HG03108 (cell line): ENCODE results near the gene ZNF385D.
"Not testable (repeated sequence)": the region's sequence is repeated elsewhere in the genome, so short reads cannot be mapped to it uniquely, and the experiment has no call there.

Experiments
- ATAC-seq: cut with Tn5 transposase; IDR thresholded peaks from one replicate; pipeline ENCODE4 v1.9.1; 2021; ENCODE audit warnings: moderate library complexity; ENCODE audit not compliant: unreplicated experiment

ZNF385D gene

DNA sequence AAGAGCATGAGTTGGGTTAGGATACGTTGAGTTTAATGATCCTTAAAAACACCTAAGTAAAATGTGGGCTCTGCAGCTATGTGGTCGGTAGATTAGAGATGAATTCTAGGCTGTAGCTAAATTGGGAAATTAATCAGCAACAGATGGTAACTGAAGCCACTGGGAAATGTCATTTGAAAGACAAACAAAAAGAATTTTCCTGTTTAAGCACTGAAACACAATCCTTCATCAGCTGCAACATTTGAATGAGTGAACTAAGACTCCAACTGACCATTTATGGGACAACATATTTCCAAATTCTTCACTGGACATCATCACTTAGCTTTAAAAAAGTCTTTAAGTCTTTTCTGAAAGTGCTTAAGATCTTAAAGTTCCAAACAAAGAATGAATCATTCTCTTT lies 226.9 kb downstream of the ZNF385D start:
- no peak for ATAC-seq

DNA sequence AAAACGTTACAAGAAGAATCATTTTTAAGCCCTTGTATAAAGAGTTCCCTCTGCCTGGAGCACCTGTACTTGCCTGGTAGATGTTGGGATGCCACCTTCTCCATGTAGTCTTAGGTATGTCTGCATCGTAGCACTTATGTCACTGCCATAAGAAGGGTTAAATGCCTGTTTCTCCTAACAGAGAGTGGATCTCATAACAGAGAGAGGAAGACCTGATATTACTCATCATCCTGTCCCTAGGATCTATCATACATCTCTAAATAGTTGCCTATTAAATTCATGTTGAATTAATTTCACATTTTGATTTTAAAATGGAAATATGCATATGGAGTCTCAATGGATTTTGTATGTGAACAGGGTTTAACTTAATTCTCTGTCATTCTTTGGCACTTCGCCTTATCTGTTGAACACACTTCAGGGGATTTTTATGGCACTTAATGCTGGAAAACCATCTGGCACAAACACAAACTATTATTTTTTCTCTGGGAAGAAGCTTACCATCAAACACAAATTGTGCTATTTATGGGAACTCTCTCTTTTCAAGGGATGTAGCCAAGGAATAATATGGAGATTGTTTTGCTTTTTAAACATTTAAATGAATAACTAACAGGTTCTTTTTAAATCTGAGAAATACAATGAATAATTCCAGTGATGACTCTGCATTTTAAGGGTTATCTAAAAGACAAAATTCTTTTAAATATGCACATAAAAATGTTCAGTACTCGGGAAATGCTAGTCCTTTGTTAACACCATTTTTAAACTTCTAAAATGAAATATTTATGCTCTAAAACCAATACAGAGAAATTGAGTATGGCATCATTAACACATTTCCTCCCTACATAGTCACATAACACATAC lies 230.7 kb downstream of the ZNF385D start:
- no peak for ATAC-seq

DNA sequence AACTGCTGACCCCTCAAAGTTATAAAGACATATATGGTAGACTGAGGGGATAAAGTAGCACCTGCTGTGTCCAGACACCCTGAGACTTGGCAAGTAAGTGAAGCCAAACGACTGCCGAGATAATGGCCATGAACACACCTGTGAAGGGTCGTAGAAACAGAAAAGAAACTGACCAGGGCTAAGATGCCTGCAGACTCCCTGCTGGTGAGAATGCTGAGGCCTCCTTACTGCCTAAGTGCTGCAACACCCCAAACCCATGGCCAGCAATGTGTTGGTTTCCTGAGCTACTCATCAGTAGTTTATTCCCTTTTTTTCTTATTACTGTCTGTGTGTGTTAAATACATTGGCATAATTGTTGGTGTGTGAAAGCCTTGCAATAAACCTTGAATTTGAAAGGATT lies 233.8 kb downstream of the ZNF385D start:
- ATAC-seq, result no peak

DNA sequence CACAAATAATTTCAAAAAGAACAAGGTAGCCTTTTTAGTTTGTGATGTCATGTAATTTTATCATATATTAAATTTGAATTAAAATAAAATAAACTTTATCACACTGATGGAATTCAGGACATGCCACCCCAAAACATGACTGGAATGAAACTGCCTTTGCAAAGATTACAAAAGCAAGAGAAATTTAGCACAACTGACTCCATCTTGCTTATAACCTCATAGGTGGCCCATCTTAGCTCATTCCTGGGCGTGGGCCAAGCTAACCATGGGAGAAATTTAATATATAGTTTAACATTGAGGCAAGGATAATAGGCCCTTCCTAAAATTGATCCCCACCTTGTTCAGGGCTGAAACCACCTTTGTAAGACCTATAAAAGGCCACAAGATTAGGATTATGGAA lies 235.6 kb downstream of the ZNF385D start:
- no peak for ATAC-seq

DNA sequence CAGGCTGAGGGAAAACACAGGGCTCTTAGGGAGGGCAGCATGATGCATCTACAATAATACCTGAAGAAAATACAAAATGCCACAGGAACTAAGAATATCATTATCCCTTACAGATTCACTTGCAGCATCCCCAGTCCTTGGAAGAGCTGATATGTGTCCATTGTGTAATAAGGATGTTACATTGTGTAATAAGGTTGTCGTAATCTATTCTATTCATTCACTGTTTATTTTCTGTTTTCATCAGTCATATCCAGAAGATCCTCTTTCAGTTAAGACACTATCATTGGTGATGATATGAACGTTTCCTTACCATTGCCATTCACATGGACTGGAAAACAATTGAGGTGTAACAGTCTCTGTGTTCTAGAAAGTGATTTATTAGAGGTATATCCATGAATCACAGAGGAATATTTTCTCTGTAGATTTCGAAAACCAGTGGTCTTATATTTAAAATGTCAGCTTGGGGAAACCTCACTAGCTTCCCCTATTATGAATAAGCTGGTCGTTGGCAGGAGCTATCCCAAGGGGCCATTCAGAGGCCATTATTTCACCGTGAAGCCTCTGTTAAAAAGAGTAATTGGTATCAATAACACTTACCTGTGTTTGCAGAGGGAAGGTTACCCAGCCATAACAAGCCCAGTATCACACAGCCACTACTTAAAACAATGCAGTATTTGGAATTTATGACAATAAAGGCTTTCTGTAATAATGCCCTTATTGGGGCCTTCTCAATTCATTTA lies 241.1 kb downstream of the ZNF385D start:
- ATAC-seq, result no peak

DNA sequence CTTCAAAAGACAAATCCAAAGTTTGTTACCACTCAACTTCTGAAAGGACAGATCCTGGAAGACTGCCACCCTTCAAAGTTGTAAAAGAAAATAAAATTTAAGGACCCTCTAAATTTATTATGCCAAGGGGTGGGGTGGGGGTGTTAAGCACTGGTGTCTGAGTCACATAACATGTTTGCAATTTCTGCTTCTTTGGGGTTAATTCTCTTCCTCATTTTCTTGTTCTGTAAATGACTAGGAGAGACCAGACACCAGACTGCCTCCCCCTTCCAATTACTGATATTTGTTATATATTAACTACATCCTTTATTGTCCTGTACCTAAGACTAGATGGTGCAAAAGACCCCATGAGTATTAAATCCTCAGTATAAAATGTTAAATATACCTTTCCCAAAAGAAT lies 242.8 kb downstream of the ZNF385D start:
- no peak for ATAC-seq

DNA sequence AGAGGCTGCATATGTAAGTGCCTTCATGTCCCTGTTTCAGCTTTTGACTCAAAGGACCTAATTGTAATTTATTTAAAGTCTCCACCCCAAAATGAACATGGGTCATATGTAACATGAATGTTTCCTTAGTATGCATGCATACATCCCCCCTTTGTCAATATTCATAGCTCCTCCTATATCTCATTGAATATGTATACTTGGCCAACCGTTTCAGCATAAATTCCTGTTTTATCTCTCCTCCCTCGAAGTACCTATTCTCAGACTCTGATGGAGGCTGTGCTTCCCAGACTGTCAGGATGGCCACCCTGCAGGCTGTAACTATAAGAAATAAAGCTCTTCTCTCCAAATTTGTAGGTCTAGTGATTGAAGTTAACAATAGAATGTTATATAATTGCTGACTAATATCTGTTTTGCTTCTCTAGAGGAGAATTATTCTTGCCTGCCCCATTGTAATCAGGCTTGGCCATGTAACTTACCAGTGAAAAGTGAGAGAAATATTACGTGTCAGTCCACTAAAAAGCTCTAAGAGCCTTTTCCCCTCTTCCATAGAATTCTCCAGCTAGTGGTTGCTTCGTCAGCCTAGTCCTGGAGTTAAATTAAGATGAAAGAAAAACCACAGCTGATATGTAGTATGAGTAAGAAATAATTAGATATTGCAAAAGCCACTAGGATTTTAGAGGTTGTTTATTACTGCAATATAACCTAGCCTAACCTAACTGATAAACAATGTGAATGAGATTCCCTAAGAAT lies 245.1 kb downstream of the ZNF385D start:
- no peak for ATAC-seq

DNA sequence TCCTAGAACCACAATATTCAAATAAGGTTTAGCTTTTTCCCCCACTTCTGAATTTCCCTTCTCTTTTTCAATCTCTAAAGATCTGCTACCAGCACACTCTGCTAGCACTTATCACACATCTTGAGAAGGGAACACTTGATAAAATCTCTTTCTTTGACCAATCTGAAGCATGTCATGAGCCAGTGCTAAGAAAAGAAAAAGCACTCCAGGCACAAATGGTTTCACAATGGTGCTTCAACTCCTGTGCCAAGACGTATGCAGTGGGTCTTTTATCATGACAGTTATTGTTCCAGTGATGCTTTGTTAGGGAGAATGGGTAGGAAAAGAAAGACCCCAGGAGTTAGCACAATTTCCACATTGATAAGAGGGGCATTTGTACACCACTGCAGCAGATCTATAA lies 248.4 kb downstream of the ZNF385D start:
- ATAC-seq, result no peak

DNA sequence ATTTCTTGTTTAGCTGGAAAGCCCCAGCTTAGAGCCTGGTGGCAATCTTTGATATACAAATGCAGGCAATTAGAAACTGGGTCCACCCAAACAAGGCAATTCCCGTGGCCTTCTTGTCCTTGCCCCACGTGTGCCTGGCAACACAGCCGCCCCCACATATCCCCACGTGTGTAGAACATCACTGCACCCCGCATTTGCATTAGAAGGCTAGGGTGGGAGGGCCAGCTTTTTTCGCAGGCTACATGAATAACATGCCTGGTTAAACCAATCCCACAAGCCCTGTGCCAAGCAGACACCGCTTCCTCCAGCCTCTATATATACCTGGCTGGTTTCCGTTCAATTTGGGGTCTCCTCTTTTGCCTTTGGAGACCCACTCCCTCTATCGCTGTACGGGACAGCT lies 250.2 kb downstream of the ZNF385D start:
- ATAC-seq, result no peak

DNA sequence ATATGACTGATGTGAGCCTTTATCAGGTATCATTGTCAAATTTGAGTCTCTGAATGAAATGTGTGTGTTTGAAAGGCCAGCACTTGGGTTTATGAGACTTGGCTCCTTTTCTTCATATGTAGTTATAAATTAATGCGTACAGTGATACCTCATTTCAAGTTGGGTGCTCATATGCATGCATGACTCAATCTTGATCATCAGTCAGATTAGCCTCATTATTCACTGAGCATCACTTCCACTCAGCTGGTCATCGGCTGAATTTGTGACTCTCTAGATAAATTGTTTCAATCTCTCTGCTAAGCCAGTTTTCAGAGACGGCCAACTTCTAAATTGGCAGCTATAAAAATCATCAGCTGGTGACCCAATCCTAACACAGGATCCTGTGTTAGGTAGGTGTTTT lies 260.3 kb downstream of the ZNF385D start:
- ATAC-seq, result not testable (repeated sequence)

DNA sequence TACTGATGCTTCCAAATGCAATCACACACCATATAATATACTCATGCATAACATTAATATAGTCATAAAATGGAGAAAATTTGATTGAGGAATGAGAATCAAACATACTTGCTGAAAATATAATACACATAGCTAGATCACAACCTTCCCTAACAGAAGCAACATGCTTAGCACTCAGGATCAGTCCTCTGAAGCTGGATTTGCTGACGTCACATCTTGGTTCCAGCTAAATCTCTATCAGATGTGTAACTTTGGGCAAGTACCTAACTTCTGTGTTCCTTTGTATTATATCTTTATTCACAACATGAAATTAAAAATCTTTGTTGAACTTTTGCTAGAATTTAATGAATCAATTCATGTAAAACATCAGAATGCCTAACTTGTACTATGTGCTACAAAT lies 263.5 kb downstream of the ZNF385D start:
- no peak for ATAC-seq

DNA sequence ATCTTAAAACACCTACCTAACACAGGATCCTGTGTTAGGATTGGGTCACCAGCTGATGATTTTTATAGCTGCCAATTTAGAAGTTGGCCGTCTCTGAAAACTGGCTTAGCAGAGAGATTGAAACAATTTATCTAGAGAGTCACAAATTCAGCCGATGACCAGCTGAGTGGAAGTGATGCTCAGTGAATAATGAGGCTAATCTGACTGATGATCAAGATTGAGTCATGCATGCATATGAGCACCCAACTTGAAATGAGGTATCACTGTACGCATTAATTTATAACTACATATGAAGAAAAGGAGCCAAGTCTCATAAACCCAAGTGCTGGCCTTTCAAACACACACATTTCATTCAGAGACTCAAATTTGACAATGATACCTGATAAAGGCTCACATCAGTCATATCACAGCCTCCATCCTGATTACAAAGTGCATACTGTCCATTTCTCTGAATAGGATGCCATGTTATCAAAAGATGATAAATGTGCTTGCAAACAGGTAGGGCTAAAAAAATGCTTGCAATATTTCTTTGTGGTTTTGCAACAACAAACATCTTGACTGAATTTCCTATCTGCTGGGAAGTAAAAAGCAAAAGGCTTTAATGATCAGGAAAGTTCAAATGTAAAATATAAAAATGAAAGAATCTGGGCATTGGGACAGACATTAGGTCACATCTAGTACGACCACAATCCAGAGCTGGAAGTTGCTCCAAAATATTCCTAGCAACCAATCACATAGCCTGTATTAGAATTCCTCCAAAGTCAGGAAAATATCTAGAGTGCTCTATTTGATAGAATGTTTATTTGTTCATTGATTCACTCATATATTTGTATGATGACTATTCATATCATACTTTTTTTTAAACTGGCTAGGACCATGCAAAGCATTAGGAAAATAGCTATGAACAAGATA lies 264.7 kb downstream of the ZNF385D start:
- ATAC-seq, result not testable (repeated sequence)

DNA sequence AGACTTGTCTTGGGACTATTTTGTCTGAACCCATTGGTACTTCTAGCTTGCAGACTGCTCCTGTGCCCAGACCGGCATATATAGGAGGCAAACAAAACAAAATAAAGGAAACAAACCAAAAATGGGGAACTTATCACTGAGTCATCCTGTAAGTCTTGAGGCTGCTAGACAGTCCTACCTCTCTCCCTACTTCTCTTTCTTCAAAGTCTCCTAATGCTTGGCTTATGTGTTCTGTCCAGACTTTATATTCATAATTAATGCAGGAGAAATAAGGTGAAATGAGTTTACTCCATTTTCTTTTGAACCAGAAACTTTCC lies 266.2 kb downstream of the ZNF385D start:
- no peak for ATAC-seq

DNA sequence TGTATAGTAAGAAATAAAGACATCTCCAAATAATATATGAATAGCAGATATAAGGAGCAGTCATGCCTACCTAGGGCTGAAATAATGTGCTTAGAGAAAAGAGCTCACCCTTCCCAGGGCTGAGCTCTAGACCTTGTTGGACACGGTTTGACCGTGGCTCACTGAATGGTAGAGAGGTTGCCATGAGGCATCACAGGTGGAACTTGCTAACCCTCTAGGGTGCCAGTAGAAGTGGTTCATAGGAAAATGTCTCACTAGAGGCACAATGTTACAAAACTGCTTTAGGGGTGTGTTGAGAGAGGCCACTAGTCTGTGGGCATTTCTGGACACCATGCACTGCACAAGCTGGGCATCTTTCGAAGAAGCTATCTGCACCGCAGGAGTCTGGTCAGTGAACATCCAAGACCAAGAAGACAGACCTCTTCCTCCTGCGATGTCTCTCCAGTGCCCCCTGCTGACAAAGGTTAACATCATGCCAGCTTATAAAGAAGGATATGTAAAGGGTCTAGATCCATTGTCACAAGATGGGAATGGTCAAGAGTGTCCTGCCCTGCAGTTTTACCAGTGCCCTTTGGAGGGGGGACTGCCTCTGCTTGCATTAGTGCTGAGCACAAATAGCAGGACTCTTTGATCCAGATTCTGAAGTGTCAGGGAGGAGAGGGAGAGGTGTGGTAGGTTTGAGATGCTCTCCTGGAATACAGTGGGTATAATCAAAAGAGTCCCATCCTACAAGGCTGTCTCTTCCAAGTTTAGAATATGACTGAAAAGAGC lies 266.8 kb downstream of the ZNF385D start:
- ATAC-seq, result no peak

DNA sequence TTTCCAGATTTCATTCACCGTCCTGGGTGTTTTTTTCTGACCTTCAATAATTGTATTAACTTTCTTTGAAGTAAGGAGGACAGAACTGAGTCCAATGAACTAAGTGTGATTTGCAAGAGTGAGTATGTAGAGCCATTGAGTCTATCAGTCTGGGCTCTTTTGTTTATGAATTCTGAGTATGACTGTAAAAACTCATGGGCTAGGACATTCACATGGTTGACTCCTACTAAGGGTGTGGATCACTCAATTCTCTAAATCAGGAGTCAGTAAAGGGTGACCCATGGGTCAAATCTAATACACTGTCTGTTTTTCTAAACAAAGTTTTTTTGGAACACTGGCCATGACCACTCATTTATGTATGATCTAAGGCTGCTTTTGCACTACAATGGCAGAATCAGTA lies 269.0 kb downstream of the ZNF385D start:
- ATAC-seq, result no peak

DNA sequence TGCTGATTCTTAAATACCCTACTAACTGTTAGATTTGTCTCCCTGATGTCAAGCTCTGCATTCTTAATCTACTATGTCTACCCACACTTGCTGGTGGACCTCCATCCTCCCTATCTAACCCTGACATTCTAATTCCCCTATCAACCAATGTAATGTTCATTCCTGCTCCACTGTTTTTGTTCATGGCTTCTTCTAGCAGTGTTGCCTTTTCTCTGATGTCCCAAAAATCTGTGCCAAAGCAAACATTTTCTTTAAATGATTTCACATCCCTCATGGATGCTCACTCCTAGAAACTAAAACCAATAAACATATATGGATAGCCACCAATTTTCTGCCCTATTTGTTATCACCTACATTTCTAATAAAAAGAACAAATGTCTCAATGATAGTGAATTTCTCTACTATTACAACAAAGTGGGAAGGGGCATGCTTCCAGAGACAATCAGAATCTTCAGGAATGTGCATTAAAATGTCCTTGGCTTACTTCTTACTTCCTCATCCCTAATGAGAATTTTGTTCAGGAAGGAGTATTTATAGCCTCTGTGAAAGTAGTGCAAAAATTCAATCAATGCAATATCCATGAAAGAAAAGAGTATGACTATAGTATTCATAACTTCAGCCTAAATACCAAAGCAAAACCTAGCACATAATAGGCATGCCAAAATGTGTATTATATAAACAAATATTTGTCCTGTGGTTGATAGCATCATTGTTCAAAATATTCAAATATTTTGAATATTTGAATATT lies 273.3 kb downstream of the ZNF385D start:
- no peak for ATAC-seq

DNA sequence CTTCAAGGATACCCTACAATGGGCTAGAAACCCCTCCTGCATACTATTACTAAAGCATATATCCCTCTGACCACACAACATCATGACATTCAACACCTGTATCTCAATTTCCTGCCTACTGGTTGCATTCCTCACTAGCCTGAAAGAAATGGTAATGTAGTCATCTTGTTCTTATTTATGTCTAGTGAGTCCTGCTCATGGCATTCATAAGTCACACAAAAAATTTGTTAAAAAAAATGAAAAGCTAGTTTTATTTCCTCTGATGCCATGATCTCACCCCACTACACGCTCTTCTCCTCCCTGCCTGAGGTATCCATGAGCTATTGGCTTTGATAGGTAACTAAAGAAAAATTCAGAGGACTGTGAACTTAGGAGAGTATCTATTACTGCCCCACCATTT lies 284.5 kb downstream of the ZNF385D start:
- no peak for ATAC-seq

DNA sequence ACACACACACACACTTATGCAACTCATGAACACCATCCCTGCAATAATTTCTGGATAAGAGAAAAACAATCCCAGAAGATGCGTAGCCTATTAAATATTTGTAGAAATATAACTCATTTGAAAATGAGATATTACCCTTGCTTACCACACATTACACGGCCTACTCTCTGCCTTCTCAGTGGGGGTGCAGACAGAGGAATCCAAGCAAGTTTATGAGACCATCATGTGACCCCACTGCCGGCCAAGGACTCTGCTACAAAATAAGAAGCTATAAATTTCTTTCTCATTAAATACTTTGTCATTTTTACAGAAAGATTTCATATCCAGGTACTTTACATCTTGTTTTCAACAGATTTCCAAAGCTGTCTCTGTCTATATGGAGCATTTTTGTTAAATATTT lies 286.3 kb downstream of the ZNF385D start:
- no peak for ATAC-seq

DNA sequence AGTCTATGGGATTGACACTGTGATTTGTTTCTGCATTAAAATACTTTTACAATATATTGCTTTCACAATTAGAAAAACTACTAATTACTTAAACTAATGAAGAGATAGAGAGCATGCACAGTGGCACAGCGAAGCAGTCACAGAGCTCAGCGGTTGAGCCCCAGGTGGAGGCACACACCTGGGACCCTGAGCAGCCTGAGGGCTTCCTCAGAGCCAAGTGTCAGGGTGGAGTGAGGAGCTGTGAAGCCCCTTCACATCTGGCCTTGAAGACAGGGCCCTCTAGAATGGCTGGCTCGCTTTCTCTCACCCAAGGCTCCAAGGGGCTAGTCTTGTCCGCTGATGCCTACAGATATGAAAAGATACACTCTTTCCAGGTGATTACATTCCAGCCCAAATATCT lies 287.7 kb downstream of the ZNF385D start:
- ATAC-seq, result no peak
